Osteocyte (in vitro differentiated cells): ENCODE data around the gene CPA1. TPM values are rescaled to one million over a fixed set of nuclear protein-coding genes. Genes with fewer than 3 reads are reported as not detected.

Source experiments
- DNase-seq: peaks from one replicate; pipeline ENCODE4 v3.0.0; 2021; ENCODE audit warnings: mixed read lengths; ENCODE audit not compliant: unreplicated experiment; ENCODE audit errors: extremely low spot score
- H3K27ac Mint-ChIP-seq: one replicate; pipeline ENCODE4 v1.8.0; 2021; ENCODE audit warnings: mild to moderate bottlenecking, mixed read lengths; ENCODE audit not compliant: unreplicated experiment
- H3K27me3 Mint-ChIP-seq: one replicate; pipeline ENCODE4 v1.8.0; 2021; ENCODE audit warnings: mixed read lengths; ENCODE audit not compliant: unreplicated experiment
- H3K36me3 Mint-ChIP-seq: one replicate; pipeline ENCODE4 v1.8.0; 2021; ENCODE audit warnings: mixed read lengths; ENCODE audit not compliant: unreplicated experiment
- H3K4me1 Mint-ChIP-seq: one replicate; pipeline ENCODE4 v1.8.0; 2021; ENCODE audit warnings: mixed read lengths; ENCODE audit not compliant: unreplicated experiment
- H3K4me3 Mint-ChIP-seq: one replicate; pipeline ENCODE4 v1.8.0; 2021; ENCODE audit warnings: mild to moderate bottlenecking, moderate library complexity, mixed read lengths; ENCODE audit not compliant: unreplicated experiment
- H3K9me3 Mint-ChIP-seq: one replicate; pipeline ENCODE4 v1.8.0; 2021; ENCODE audit warnings: mixed read lengths; ENCODE audit not compliant: unreplicated experiment
- CTCF ChIP-seq: fragments of 200-600 bp; sonication (generic); IDR thresholded peaks from 2 replicates; pipeline ENCODE4 v1.5.0; 2021; ENCODE audit warnings: antibody characterized with exemption, mild to moderate bottlenecking, moderate library complexity
- total RNA-seq: library from RNA; stranded (reverse); gene quantifications from 2 replicates; pipeline ENCODE4 v1.2.1, GENCODE V29; 2021

The CPA1 gene
- total RNA-seq, 1 donor from 2014 or later, result not detected

DNA sequence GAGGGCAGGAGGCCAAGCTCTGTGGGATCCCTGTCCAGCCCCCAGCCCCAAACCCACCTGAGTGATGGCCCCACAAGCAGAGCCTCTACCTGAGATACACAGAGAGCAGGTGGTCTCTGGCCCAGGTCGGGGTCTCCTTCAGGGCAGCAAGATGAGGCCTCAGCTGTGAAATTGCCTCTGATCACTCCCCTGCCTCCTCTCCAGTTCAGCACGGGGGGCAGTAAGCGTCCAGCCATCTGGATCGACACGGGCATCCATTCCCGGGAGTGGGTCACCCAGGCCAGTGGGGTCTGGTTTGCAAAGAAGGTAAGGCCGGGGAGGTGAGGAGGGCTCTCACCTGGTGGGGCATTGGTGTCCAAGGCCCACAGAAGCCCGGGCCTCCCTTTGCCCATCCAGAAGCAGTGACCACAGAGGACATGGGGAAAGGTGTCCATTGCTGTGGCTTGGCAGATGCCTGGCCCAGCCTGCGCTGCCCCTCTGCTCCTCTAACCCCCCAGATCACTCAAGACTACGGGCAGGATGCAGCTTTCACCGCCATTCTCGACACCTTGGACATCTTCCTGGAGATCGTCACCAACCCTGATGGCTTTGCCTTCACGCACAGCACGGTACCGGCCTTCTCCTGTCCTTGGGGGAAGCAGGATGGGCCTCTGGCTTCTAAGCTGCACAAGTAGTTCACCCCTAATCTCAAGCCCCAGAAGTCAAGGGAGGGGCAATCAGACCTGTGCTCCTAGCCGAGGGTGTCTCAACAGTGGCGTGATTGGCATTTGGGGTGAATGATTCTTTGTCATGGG, 3.1 kb downstream of the CPA1 start:
- no peak overlapping the region for H3K27ac Mint-ChIP-seq
- H3K36me3 Mint-ChIP-seq, result no peaks in the 10 kb centered on the region
- H3K4me3 Mint-ChIP-seq, result no peak overlapping the region
- no peaks in the 10 kb centered on the region for H3K9me3 Mint-ChIP-seq
- peaks cover 35% of the 10 kb centered on the region for H3K4me1 Mint-ChIP-seq
- H3K27me3 Mint-ChIP-seq, result no peaks in the 10 kb centered on the region
- TF ChIP-seq CTCF, result no peak
- DNase-seq, result peak; percentile 83

DNA sequence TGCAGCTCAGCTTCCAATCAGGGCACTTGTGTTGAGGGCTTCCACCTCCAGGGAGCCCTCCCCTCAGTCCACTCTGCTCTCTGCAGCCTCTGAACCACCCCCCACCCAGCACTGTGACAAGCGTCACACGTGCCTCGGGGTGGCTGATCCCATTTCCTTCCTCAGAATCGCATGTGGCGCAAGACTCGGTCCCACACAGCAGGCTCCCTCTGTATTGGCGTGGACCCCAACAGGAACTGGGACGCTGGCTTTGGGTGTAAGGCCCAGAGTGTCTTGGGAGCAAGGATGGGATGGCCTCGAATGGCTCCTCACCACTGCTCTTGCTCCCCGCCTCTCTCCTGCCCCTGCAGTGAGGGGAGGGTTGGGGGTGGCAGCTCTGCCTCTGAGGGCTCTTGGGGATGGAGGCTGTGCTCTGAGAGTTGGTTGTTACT, 4.1 kb downstream of the CPA1 start:
- H3K4me3 Mint-ChIP-seq, result no peak overlapping the region
- peaks cover 3% of the 10 kb centered on the region for H3K9me3 Mint-ChIP-seq
- TF ChIP-seq CTCF, result no peak
- peaks cover 32% of the 10 kb centered on the region for H3K4me1 Mint-ChIP-seq
- no peaks in the 10 kb centered on the region for H3K36me3 Mint-ChIP-seq
- H3K27me3 Mint-ChIP-seq, result no peaks in the 10 kb centered on the region
- DNase-seq, result peak; percentile 77
- H3K27ac Mint-ChIP-seq, result no peak overlapping the region

DNA sequence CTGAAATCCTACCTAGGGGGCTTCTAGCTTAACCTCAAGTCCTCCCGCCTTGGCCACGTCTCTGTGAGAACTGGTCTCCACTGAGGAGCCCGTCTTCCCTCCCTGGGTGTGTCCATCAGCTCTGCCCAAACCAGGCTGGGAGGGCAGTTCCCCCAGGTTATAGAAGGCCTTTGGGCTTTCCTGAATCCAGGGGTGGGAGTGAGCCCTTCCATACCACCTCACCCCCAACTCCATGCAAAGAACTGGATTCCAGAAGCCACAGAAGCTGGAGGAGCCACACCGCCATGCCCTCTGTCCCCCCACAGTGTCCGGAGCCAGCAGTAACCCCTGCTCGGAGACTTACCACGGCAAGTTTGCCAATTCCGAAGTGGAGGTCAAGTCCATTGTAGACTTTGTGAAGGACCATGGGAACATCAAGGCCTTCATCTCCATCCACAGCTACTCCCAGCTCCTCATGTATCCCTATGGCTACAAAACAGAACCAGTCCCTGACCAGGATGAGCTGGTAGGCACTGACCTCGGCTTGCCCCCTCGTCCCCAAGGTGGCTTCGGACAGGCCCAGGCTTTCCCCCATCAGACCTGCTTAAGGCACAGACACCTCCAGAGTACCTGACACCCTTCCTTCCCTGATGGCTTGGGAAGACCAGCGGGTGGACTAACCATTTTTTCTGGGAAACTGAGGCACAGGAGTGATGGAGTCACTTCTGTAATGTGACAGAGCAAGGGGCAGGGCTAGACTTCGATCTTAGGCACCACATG, 4.7 kb downstream of the CPA1 start:
- no peaks in the 10 kb centered on the region for H3K27me3 Mint-ChIP-seq
- H3K4me3 Mint-ChIP-seq, result no peak overlapping the region
- peak; percentile 49 for DNase-seq
- peaks cover 3% of the 10 kb centered on the region for H3K9me3 Mint-ChIP-seq
- no peaks in the 10 kb centered on the region for H3K36me3 Mint-ChIP-seq
- TF ChIP-seq CTCF, result no peak
- no peak overlapping the region for H3K27ac Mint-ChIP-seq
- peaks cover 26% of the 10 kb centered on the region for H3K4me1 Mint-ChIP-seq

DNA sequence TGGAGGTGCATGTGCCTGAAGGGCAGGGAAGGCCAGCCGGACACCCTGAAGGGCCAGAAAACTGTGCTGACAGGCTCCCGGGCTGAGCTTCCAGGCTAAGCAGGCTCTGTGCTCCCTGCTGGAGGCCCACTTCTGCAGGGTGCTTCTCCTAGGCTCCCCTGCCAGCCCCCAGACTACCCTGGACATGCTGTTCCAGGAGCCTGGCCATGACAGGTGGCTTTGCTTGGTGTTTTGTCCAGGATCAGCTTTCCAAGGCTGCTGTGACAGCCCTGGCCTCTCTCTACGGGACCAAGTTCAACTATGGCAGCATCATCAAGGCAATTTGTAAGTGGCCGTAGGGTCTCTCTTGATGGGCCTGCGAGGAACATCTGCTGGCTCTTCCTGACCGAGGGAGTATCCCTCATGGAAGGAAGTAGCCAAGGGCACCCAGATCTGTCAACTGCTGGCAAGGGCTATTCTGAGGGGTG, 5.3 kb downstream of the CPA1 start:
- peak; percentile 66 for DNase-seq
- no peaks in the 10 kb centered on the region for H3K36me3 Mint-ChIP-seq
- no peak overlapping the region for H3K27ac Mint-ChIP-seq
- H3K9me3 Mint-ChIP-seq, result peaks cover 3% of the 10 kb centered on the region
- no peak for TF ChIP-seq CTCF
- peaks cover 20% of the 10 kb centered on the region for H3K4me1 Mint-ChIP-seq
- H3K27me3 Mint-ChIP-seq, result no peaks in the 10 kb centered on the region
- H3K4me3 Mint-ChIP-seq, result no peak overlapping the region

DNA sequence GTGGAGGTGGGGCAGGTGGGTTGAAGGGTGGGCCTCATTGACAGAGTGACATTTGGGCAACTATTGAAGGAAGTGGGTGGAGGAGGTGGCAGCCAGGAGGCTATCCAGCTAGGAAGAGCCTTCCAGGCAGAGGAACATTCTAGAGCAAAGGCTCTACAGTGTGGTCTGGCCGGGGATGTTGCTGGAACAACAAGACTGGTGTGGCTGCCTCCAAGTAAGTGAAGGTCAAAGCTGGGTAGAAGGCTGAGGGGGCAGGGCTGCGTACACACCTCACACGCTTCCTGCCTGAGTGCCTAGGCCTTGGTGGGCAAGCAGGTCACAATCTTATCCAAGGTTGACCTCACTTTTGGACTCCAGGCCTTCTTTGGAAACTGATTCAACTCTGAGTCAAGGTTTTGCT, 6.6 kb downstream of the CPA1 start:
- no peak for DNase-seq
- no peak overlapping the region for H3K4me3 Mint-ChIP-seq
- no peaks in the 10 kb centered on the region for H3K27me3 Mint-ChIP-seq
- H3K9me3 Mint-ChIP-seq, result peaks cover 3% of the 10 kb centered on the region
- no peaks in the 10 kb centered on the region for H3K36me3 Mint-ChIP-seq
- no peak overlapping the region for H3K27ac Mint-ChIP-seq
- no peak for TF ChIP-seq CTCF
- peaks cover 22% of the 10 kb centered on the region for H3K4me1 Mint-ChIP-seq
